ENCODE results near the gene TTPAL.

DNA sequence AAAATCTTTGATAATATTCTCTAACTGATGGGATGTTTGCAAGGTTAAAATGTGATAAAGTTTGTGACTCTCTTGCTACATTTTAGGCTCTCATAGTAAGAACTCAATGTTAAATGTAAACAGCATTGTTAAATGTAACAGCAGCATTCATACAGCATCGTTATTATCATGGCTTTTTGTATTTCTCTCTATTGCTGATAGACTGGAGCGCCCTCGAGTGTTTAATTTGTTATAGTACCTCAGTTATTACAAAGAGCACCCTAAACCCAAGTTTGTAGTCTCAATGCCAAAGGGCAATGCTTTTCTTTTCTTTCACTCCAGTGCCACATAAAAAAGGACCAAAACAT, 14.9 kb upstream of the TTPAL start:
- TF ChIP-seq, protein P1, sequence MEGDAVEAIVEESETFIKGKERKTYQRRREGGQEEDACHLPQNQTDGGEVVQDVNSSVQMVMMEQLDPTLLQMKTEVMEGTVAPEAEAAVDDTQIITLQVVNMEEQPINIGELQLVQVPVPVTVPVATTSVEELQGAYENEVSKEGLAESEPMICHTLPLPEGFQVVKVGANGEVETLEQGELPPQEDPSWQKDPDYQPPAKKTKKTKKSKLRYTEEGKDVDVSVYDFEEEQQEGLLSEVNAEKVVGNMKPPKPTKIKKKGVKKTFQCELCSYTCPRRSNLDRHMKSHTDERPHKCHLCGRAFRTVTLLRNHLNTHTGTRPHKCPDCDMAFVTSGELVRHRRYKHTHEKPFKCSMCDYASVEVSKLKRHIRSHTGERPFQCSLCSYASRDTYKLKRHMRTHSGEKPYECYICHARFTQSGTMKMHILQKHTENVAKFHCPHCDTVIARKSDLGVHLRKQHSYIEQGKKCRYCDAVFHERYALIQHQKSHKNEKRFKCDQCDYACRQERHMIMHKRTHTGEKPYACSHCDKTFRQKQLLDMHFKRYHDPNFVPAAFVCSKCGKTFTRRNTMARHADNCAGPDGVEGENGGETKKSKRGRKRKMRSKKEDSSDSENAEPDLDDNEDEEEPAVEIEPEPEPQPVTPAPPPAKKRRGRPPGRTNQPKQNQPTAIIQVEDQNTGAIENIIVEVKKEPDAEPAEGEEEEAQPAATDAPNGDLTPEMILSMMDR (IDR thresholded peaks at IDR 0.05): no peak
- TF ChIP-seq POLR2A (IDR thresholded peaks at IDR 0.05): no peak
